ENCODE data around the gene PDE1C. TPM values are rescaled to one million over a fixed set of nuclear protein-coding genes. Genes with fewer than 3 reads are reported as not detected.
"Not testable (repeated sequence)": the region's sequence is repeated elsewhere in the genome, so short reads cannot be mapped to it uniquely, and the experiment has no call there.

The PDE1C gene
- total RNA-seq, 1 donor from 2014 or later = 0.26 TPM

DNA sequence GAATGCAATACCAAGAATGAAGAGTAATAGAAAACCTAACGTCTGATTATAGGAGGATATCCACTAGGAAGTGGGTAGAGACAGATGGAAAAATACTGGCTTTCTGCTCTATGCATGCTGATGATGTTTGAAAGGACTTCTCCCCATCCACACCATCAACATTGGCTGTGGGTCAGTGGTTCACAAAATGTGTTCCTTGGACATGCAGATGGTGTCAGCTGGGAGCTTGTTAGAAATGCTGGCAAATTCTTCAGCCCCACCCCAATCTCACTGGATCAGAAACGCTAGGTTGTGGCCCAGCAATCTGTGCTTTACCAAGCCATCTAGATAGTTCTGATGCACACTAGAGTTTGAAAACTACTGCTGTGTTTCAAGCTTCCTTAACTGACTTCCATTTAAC is 219.1 kb downstream of the PDE1C start:
- no peaks in the 10 kb centered on the region for H3K9me3 Mint-ChIP-seq
- no peak for DNase-seq (ENCODE audit: low read depth, low spot score)
- H3K27me3 Mint-ChIP-seq (ENCODE audit: low read depth) = no peaks in the 10 kb centered on the region
- H3K4me1 Mint-ChIP-seq = no peaks in the 10 kb centered on the region
- no peaks in the 10 kb centered on the region for H3K36me3 Mint-ChIP-seq (ENCODE audit: low read depth)
- no peak overlapping the region for H3K4me3 Mint-ChIP-seq
- TF ChIP-seq, protein P1, sequence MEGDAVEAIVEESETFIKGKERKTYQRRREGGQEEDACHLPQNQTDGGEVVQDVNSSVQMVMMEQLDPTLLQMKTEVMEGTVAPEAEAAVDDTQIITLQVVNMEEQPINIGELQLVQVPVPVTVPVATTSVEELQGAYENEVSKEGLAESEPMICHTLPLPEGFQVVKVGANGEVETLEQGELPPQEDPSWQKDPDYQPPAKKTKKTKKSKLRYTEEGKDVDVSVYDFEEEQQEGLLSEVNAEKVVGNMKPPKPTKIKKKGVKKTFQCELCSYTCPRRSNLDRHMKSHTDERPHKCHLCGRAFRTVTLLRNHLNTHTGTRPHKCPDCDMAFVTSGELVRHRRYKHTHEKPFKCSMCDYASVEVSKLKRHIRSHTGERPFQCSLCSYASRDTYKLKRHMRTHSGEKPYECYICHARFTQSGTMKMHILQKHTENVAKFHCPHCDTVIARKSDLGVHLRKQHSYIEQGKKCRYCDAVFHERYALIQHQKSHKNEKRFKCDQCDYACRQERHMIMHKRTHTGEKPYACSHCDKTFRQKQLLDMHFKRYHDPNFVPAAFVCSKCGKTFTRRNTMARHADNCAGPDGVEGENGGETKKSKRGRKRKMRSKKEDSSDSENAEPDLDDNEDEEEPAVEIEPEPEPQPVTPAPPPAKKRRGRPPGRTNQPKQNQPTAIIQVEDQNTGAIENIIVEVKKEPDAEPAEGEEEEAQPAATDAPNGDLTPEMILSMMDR (conservative IDR thresholded peaks at IDR 0.05) = no peak
- H3K27ac Mint-ChIP-seq (ENCODE audit: unreplicated experiment) = no peak overlapping the region

DNA sequence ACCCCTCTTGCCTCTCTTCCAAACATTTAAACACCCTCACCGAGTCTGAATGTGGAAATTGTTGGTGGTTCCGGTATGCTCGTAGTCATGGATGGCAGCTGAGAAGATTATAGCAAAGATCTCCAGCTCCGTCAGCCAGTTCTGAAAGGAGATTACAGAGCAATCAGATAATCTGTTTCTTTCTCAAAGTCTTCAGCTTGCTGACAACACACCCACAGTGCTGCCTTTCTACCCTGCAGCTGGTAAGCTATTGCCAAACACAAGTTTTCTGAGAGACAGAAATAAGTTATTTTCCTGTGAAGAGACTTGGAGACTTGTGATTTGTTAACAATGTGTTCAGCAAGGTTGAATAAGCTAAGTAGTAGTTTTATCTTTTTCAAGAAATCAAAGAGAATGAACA is 219.6 kb downstream of the PDE1C start:
- H3K4me3 Mint-ChIP-seq = no peak overlapping the region
- TF ChIP-seq, protein P1 (conservative IDR thresholded peaks at IDR 0.05) = no peak
- H3K27me3 Mint-ChIP-seq (ENCODE audit: low read depth) = no peaks in the 10 kb centered on the region
- H3K36me3 Mint-ChIP-seq (ENCODE audit: low read depth) = no peaks in the 10 kb centered on the region
- H3K4me1 Mint-ChIP-seq = no peaks in the 10 kb centered on the region
- no peak for DNase-seq (ENCODE audit: low read depth, low spot score)
- H3K27ac Mint-ChIP-seq (ENCODE audit: unreplicated experiment) = no peak overlapping the region
- no peaks in the 10 kb centered on the region for H3K9me3 Mint-ChIP-seq

DNA sequence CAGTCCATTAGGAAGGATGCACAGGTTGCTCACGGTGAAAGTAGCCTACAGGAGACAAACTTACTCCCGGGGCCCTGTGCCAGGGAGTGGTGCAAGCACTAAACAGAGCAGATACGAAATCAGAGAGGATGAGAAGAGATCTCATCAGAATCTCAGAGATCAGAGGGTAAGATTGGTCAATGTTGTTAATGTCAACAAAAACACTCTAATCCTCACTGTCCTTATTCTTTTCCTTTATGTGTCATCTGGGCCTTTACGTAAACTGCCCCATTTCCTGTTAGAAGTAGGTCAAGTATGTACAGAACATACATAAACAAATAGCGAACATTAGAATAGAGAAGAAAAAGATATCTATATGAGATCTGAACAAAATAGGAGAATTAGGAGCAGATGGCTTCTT is 220.1 kb downstream of the PDE1C start:
- Mint-ChIP-seq H3K9me3 (peaks cover 2% of the 10 kb centered on the region), H3K4me1 (no peaks in the 10 kb centered on the region), H3K27me3 (ENCODE audit: low read depth) (no peaks in the 10 kb centered on the region), H3K36me3 (ENCODE audit: low read depth) (no peaks in the 10 kb centered on the region), H3K4me3 (no peak overlapping the region), H3K27ac (ENCODE audit: unreplicated experiment) (no peak overlapping the region)
- TF ChIP-seq, protein P1 (conservative IDR thresholded peaks at IDR 0.05) = no peak
- DNase-seq (ENCODE audit: low read depth, low spot score) = no peak

DNA sequence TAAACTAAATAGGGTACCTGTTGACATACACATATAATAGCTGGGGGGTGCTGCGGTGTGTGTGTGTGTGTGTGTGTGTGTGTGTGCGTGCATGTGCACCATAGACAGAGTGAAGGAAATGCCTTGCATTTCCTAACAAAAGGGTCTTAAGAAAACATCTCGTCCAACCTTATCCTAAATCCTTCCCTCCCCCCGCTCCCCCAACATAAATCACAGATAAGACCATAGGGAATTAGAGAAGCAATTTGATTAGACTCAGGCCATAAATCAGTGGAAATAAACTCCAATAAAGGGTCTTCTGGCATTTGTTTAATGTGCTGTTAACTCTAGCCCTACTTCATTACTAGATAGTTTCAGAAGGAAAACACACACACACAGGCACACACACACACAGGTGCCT is 234.7 kb downstream of the PDE1C start:
- no peaks in the 10 kb centered on the region for H3K4me1 Mint-ChIP-seq
- H3K27me3 Mint-ChIP-seq (ENCODE audit: low read depth) = no peaks in the 10 kb centered on the region
- H3K4me3 Mint-ChIP-seq = no peak overlapping the region
- H3K27ac Mint-ChIP-seq (ENCODE audit: unreplicated experiment) = no peak overlapping the region
- H3K36me3 Mint-ChIP-seq (ENCODE audit: low read depth) = no peaks in the 10 kb centered on the region
- DNase-seq (ENCODE audit: low read depth, low spot score) = no peak
- peaks cover 2% of the 10 kb centered on the region for H3K9me3 Mint-ChIP-seq
- TF ChIP-seq, protein P1 (conservative IDR thresholded peaks at IDR 0.05) = no peak

DNA sequence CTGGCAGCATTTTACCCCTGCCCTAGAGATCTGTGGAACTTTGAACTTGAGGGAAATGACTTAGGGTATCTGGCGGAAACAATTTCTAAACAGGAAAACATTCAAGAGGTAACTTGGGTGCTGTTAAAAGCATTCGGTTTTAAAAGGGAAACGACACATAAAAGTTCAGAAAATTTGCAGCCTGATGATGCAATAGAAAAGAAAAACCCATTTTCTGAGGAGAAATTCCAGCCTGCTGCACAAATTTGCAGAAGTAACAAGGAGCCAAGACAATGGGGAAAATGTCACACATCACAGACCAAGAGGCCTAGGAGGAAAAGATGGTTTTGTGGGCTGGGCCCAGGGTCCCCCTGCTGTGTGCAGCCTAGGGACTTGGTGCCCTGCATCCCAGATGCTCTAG is 236.6 kb downstream of the PDE1C start:
- H3K4me3 Mint-ChIP-seq; H3K9me3 Mint-ChIP-seq; H3K4me1 Mint-ChIP-seq; H3K27me3 Mint-ChIP-seq (ENCODE audit: low read depth); DNase-seq (ENCODE audit: low read depth, low spot score); H3K36me3 Mint-ChIP-seq (ENCODE audit: low read depth); H3K27ac Mint-ChIP-seq (ENCODE audit: unreplicated experiment): not testable (repeated sequence)

DNA sequence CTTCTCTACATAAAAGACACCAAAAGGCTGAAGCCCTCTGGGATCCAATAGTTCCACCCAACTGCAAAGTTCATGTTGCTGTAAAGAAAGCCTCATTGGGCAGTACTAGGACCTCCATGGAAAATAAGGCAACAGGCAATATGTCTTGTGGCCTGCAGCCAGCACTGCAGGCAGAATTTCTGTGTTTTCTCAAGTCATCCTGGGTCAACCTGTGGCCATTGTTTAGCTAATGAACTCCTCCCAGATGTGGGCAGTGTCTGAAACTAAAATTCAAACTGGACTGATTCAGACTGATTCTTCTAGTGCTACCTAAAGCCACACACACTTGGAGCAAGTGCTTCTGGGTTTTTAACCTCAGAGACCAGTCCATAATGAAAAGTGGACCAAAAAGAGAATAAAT is 241.7 kb downstream of the PDE1C start:
- no peak for DNase-seq (ENCODE audit: low read depth, low spot score)
- Mint-ChIP-seq H3K27ac (ENCODE audit: unreplicated experiment) (no peak overlapping the region), H3K9me3 (peaks cover 5% of the 10 kb centered on the region), H3K27me3 (ENCODE audit: low read depth) (no peaks in the 10 kb centered on the region), H3K4me1 (no peaks in the 10 kb centered on the region), H3K4me3 (no peak overlapping the region), H3K36me3 (ENCODE audit: low read depth) (no peaks in the 10 kb centered on the region)
- TF ChIP-seq, protein P1 (conservative IDR thresholded peaks at IDR 0.05) = no peak
